SK-N-SH treated with all-trans-retinoic acid at 6 μM for 48 hours (cell line): ENCODE data around the gene SQSTM1.

ENCODE experiments used
- GLIS3 ChIP-seq: fragments of 250-450 bp; sonication (Bioruptor Pico); IDR thresholded peaks from 2 replicates; pipeline ENCODE4 v1.5.0; 2020; ENCODE audit warnings: mild to moderate bottlenecking, moderate library complexity
- POU6F1 ChIP-seq: fragments of 250-450 bp; sonication (Bioruptor Pico); IDR thresholded peaks from 2 replicates; pipeline ENCODE4 v1.8.0; 2021; ENCODE audit warnings: low read depth, mild to moderate bottlenecking, moderate library complexity, borderline replicate concordance
- ZNF565 ChIP-seq: fragments of 450-650 bp; formaldehyde crosslinking; conservative IDR thresholded peaks from 2 replicates; pipeline ENCODE4 v1.5.0; 2020; ENCODE audit warnings: low read depth, mild to moderate bottlenecking, moderate library complexity
- TF ChIP-seq, protein P1 (sequence below): fragments of 250-450 bp; sonication (Bioruptor Pico); IDR thresholded peaks from 2 replicates; pipeline ENCODE4 v1.5.0; 2020; ENCODE audit warnings: mild to moderate bottlenecking, moderate library complexity

DNA sequence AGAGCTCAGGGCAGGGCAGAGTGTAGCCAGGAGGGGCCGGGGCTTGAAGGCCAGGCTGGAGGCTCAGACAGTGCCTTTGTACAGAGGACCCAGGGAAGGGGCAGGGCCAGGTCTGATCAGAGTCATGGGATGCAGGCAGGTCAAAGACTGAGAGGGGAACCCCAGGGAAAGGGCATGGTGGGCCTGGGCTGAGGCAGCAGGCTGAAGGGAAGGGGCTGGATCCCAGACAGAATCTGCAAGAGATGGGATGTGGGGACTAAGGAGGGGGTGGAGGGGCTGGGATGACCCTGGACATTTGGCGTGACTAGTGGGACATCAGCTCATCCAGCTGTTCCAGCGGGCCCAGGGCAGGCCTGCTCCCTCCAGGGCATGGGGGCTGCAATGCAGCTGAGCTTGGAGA is 53.4 kb downstream of the SQSTM1 start:
- TF ChIP-seq GLIS3 (CRISPR knock-in tag) (no peak), ZNF565 (CRISPR knock-in tag) (no peak), POU6F1 (no peak)
- TF ChIP-seq, protein P1, sequence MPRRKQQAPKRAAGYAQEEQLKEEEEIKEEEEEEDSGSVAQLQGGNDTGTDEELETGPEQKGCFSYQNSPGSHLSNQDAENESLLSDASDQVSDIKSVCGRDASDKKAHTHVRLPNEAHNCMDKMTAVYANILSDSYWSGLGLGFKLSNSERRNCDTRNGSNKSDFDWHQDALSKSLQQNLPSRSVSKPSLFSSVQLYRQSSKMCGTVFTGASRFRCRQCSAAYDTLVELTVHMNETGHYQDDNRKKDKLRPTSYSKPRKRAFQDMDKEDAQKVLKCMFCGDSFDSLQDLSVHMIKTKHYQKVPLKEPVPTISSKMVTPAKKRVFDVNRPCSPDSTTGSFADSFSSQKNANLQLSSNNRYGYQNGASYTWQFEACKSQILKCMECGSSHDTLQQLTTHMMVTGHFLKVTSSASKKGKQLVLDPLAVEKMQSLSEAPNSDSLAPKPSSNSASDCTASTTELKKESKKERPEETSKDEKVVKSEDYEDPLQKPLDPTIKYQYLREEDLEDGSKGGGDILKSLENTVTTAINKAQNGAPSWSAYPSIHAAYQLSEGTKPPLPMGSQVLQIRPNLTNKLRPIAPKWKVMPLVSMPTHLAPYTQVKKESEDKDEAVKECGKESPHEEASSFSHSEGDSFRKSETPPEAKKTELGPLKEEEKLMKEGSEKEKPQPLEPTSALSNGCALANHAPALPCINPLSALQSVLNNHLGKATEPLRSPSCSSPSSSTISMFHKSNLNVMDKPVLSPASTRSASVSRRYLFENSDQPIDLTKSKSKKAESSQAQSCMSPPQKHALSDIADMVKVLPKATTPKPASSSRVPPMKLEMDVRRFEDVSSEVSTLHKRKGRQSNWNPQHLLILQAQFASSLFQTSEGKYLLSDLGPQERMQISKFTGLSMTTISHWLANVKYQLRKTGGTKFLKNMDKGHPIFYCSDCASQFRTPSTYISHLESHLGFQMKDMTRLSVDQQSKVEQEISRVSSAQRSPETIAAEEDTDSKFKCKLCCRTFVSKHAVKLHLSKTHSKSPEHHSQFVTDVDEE (CRISPR knock-in tag) = no peak
